ENCODE data around the gene C14orf119. TPM values are rescaled to one million over a fixed set of nuclear protein-coding genes. Genes with fewer than 3 reads are reported as not detected.

C14orf119 gene
- total and polyA plus RNA-seq, 9 of the 15 experiments (the other 6 are each of a cell fraction or from before 2014, with no cell fraction given) = 36.7 to 251 (median 51.8) TPM

DNA sequence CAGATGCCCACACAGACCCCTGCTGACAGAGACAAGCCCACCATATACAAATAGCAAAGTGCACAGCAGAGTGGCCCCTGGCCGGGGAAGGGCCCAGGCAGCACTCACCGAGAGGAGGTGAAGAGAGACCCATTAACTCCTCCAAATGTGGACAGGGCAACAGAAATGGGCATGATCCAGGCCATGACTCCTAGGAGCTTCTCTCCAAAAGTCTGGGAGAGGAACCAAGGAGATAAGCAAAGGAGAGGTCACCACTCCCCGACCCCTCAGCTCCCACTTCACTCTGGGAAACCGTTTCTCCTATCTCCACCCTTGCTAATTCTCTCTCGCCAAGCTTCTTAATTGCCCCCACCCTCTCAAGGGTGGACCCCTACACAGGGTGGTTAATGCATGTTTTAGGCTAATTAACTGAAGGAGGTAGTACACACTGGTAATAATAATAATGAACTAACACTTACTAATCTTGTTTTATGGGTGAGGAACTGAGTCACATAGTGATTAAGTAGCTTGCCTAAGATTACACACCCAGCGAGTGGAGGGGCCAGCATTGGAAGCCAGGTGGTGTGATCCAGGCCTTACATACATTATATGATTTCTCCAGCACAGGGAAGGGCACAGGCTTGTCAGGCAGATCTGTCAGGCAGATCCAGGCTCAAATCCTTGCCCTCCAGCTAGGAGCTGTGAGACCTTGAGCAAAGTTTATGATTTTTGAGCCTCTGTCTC, 42.7 kb downstream of the C14orf119 start (continued):
- no peak for TF ChIP-seq ZNF395 (CRISPR knock-in tag; IDR thresholded peaks at IDR 0.05)
- TF ChIP-seq BRCA1 (IDR thresholded peaks at IDR 0.05) = no peak
- TF ChIP-seq BRCA1 (CRISPR knock-in tag; IDR thresholded peaks at IDR 0.05) = no peak
- no peak for TF ChIP-seq THAP7 (CRISPR knock-in tag; IDR thresholded peaks at IDR 0.05)
- TF ChIP-seq CEBPG (CRISPR knock-in tag; IDR thresholded peaks at IDR 0.05) = no peak
- no peak for TF ChIP-seq CEBPG (tag; conservative IDR thresholded peaks at IDR 0.05 in 1 of 2, IDR thresholded peaks at IDR 0.05 in 1 of 2)
- no peak for TF ChIP-seq JUND (IDR thresholded peaks at IDR 0.05; ENCODE audit: borderline replicate concordance, low read depth, low read length)
- TF ChIP-seq JUND (tag; IDR thresholded peaks at IDR 0.05; ENCODE audit: borderline replicate concordance, low read depth, low read length) = no peak
- no peak for TF ChIP-seq CAMTA2 (CRISPR knock-in tag; conservative IDR thresholded peaks at IDR 0.05)

- POLR2A ChIA-PET = no interaction called here
- no peak overlapping the region for H3K4me3 ChIP-seq
- no peaks in the 10 kb centered on the region for H4K20me1 ChIP-seq (replicated peaks; ENCODE audit: control insufficient read depth, insufficient read depth, low read length)
- CTCF ChIA-PET (ENCODE audit: low intra/inter-chr PET ratio) = no interaction called here
- ATAC-seq (no peak), FAIRE-seq (no peak), DNase-seq (ENCODE audit: extremely low read depth in 1 of 4, low spot score in 3 of 4) (no peak)
- peaks cover 9% of the 10 kb centered on the region; the same call in 1 of the 3 replicates for H3K36me3 ChIP-seq (ENCODE audit: control insufficient read depth, insufficient read depth, low read length)
- no peaks in the 10 kb centered on the region for H3K9me1 ChIP-seq (ENCODE audit: control insufficient read depth, insufficient read depth, low read length)
- in situ Hi-C loops (cut with MboI) = no loop called here
- H2AFZ ChIP-seq (ENCODE audit: low read depth, low read length) = no peak overlapping the region
- no peaks in the 10 kb centered on the region for H3K27me3 ChIP-seq (ENCODE audit: control insufficient read depth in 2 of 2, insufficient read depth in 2 of 2, low read length in 2 of 2)
- WGBS (ENCODE audit: insufficient coverage, low coverage, missing lambda C conversion rate) = 91% methylated on average over 2 of the region's 2 CpGs
- H3K4me1 ChIP-seq (replicated peaks in 1 of 2; ENCODE audit: control insufficient read depth in 2 of 2, insufficient read depth in 2 of 2, low read length in 2 of 2) = peaks cover 27 to 34% of the 10 kb centered on the region in 2 experiments; a peak in 4 of 5 replicates
- no peak overlapping the region for H3K4me2 ChIP-seq (ENCODE audit: insufficient read depth, low read length)
- no TSS peak for BruUV-seq (replicated peaks)
- H3K79me2 ChIP-seq (ENCODE audit: control insufficient read depth, insufficient read depth, low read length) = no peaks in the 10 kb centered on the region
- H3K9ac ChIP-seq (ENCODE audit: insufficient read depth in 1 of 2, low read depth in 2 of 2, low read length in 2 of 2) = 0 out of 4 replicates have a peak overlapping the region, but pooled peaks of 1 of the 2 experiments have one; percentile 14
- H3K27ac ChIP-seq (ENCODE audit: extremely low read depth, low read depth, low read length) = no peak overlapping the region
- intact Hi-C loops (cut with micrococcal nuclease) = no loop called here
- no peaks in the 10 kb centered on the region for H3K9me3 ChIP-seq (replicated peaks; ENCODE audit: control insufficient read depth, insufficient read depth, low read depth, low read length)
- TF ChIP-seq TAF7 (tag; IDR thresholded peaks at IDR 0.05) = no peak
- TF ChIP-seq, protein P1, sequence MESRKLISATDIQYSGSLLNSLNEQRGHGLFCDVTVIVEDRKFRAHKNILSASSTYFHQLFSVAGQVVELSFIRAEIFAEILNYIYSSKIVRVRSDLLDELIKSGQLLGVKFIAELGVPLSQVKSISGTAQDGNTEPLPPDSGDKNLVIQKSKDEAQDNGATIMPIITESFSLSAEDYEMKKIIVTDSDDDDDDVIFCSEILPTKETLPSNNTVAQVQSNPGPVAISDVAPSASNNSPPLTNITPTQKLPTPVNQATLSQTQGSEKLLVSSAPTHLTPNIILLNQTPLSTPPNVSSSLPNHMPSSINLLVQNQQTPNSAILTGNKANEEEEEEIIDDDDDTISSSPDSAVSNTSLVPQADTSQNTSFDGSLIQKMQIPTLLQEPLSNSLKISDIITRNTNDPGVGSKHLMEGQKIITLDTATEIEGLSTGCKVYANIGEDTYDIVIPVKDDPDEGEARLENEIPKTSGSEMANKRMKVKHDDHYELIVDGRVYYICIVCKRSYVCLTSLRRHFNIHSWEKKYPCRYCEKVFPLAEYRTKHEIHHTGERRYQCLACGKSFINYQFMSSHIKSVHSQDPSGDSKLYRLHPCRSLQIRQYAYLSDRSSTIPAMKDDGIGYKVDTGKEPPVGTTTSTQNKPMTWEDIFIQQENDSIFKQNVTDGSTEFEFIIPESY (CRISPR knock-in tag; IDR thresholded peaks at IDR 0.05) = no peak
- TF ChIP-seq CAMTA2 (CRISPR knock-in tag; conservative IDR thresholded peaks at IDR 0.05) = no peak
- no peak for TF ChIP-seq ZHX1 (conservative IDR thresholded peaks at IDR 0.05; ENCODE audit: low read length)
- TF ChIP-seq ZBED1 (IDR thresholded peaks at IDR 0.05) = no peak
- TF ChIP-seq GATA2 (CRISPR knock-in tag; IDR thresholded peaks at IDR 0.05) = no peak
- TF ChIP-seq HNRNPUL1 (IDR thresholded peaks at IDR 0.05; ENCODE audit: low read length) = no peak
Measured at GRCh38 chr14:23139874-23140273, 44.6 kb downstream of the C14orf119 start.

Measured in K562 (cell line).